ENCODE data around the gene PLVAP. TPM values are rescaled to one million over a fixed set of nuclear protein-coding genes. Genes with fewer than 3 reads are reported as not detected.
A peak's percentile ranks its signal among the peaks of the same experiment; 100 is the strongest.

Gene PLVAP
- total and polyA plus RNA-seq, 9 of the 15 experiments (the other 6 are each of a cell fraction or from before 2014, with no cell fraction given), result 0.09 to 0.84 (median 0.51) TPM; not detected in 4

- TF ChIP-seq ZNF280A (IDR thresholded peaks at IDR 0.05; ENCODE audit: low read depth, partially characterized antibody) (no peak), ZFX (CRISPR knock-in tag; IDR thresholded peaks at IDR 0.05) (peak; percentile 64), ARNT (IDR thresholded peaks at IDR 0.05) (peak in 1 of 2 experiments; percentile 50; a peak in 1 of 4 replicates), CBX1 (IDR thresholded peaks at IDR 0.05; ENCODE audit: low read depth) (no peak), RBM25 (IDR thresholded peaks at IDR 0.05; ENCODE audit: low read depth, low read length, severe bottlenecking) (peak; percentile 65), NRF1 (conservative IDR thresholded peaks at IDR 0.05 in 1 of 2, IDR thresholded peaks at IDR 0.05 in 1 of 2) (0 out of 4 replicates have a peak, but pooled peaks of 1 of the 2 experiments have one; percentile 16), L3MBTL2 (IDR thresholded peaks at IDR 0.05) (peak; percentile 31; the same call in 1 of the 2 replicates), PKNOX1 (IDR thresholded peaks at IDR 0.05) (peak; percentile 29), OTX1 (CRISPR knock-in tag; IDR thresholded peaks at IDR 0.05) (no peak), RBFOX2 (IDR thresholded peaks at IDR 0.05; ENCODE audit: low read depth, low read length) (no peak), FOXK1 (CRISPR knock-in tag; IDR thresholded peaks at IDR 0.05; ENCODE audit: borderline replicate concordance) (no peak), ZBTB34 (CRISPR knock-in tag; IDR thresholded peaks at IDR 0.05) (no peak), SRSF3 (IDR thresholded peaks at IDR 0.05; ENCODE audit: insufficient read depth, low read length) (no peak)
- TF ChIP-seq, protein P1, sequence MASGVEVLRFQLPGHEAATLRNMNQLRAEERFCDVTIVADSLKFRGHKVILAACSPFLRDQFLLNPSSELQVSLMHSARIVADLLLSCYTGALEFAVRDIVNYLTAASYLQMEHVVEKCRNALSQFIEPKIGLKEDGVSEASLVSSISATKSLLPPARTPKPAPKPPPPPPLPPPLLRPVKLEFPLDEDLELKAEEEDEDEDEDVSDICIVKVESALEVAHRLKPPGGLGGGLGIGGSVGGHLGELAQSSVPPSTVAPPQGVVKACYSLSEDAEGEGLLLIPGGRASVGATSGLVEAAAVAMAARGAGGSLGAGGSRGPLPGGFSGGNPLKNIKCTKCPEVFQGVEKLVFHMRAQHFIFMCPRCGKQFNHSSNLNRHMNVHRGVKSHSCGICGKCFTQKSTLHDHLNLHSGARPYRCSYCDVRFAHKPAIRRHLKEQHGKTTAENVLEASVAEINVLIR (CRISPR knock-in tag; IDR thresholded peaks at IDR 0.05), result no peak
- TF ChIP-seq, protein P2, sequence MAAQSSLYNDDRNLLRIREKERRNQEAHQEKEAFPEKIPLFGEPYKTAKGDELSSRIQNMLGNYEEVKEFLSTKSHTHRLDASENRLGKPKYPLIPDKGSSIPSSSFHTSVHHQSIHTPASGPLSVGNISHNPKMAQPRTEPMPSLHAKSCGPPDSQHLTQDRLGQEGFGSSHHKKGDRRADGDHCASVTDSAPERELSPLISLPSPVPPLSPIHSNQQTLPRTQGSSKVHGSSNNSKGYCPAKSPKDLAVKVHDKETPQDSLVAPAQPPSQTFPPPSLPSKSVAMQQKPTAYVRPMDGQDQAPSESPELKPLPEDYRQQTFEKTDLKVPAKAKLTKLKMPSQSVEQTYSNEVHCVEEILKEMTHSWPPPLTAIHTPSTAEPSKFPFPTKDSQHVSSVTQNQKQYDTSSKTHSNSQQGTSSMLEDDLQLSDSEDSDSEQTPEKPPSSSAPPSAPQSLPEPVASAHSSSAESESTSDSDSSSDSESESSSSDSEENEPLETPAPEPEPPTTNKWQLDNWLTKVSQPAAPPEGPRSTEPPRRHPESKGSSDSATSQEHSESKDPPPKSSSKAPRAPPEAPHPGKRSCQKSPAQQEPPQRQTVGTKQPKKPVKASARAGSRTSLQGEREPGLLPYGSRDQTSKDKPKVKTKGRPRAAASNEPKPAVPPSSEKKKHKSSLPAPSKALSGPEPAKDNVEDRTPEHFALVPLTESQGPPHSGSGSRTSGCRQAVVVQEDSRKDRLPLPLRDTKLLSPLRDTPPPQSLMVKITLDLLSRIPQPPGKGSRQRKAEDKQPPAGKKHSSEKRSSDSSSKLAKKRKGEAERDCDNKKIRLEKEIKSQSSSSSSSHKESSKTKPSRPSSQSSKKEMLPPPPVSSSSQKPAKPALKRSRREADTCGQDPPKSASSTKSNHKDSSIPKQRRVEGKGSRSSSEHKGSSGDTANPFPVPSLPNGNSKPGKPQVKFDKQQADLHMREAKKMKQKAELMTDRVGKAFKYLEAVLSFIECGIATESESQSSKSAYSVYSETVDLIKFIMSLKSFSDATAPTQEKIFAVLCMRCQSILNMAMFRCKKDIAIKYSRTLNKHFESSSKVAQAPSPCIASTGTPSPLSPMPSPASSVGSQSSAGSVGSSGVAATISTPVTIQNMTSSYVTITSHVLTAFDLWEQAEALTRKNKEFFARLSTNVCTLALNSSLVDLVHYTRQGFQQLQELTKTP (IDR thresholded peaks at IDR 0.05; ENCODE audit: low read depth in 1 of 2, partially characterized antibody in 2 of 2), result no peak
- TF ChIP-seq, protein P3, sequence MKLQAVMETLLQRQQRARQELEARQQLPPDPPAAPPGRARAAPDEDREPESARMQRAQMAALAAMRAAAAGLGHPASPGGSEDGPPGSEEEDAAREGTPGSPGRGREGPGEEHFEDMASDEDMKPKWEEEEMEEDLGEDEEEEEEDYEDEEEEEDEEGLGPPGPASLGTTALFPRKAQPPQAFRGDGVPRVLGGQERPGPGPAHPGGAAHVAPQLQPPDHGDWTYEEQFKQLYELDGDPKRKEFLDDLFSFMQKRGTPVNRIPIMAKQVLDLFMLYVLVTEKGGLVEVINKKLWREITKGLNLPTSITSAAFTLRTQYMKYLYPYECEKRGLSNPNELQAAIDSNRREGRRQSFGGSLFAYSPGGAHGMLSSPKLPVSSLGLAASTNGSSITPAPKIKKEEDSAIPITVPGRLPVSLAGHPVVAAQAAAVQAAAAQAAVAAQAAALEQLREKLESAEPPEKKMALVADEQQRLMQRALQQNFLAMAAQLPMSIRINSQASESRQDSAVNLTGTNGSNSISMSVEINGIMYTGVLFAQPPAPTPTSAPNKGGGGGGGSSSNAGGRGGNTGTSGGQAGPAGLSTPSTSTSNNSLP (IDR thresholded peaks at IDR 0.05; ENCODE audit: borderline replicate concordance, low read depth, low read length), result no peak
Measured at GRCh38 chr19:17346109-17346671, 31.0 kb downstream of the PLVAP start (continued).

All from K562 (cell line).